CD14-positive monocyte (primary cell): ENCODE results near the gene STIM1. TPM values are rescaled to one million over a fixed set of nuclear protein-coding genes. Genes with fewer than 3 reads are reported as not detected.

Source experiments
- DNase-seq, 3 donors: peaks; one replicate each; pipeline ENCODE4 v3.0.0-alpha.2; 2011 to 2022
- H2AFZ ChIP-seq: 2 replicates; pipeline ENCODE4 v1.6.0; 2012; ENCODE audit warnings: mild to moderate bottlenecking, low read depth, low read length, inconsistent platforms; ENCODE audit not compliant: insufficient read depth, poor library complexity, severe bottlenecking
- H3K27ac ChIP-seq, 2 donors: 1 replicate in 1 of 2; 2 replicates in 1 of 2; pipeline ENCODE4 v1.5.1; 2012 to 2013; ENCODE audit warnings: low read length in 2 of 2, control low read depth in 1 of 2, inconsistent platforms in 1 of 2, low read depth in 1 of 2, mild to moderate bottlenecking in 1 of 2
- H3K27me3 ChIP-seq, 2 donors: one replicate each; pipeline versions ENCODE4 v1.6.0 to v1.6.1; 2011 to 2013; ENCODE audit warnings: low read length in 2 of 2; ENCODE audit not compliant: control insufficient read depth in 2 of 2, insufficient read depth in 2 of 2
- H3K36me3 ChIP-seq, 2 donors: replicated peaks in 1 of 2; 1 replicate in 1 of 2; 2 replicates in 1 of 2; pipeline versions ENCODE4 v1.5.1 to v1.6.1; 2012 to 2013; ENCODE audit warnings: low read length in 2 of 2, control low read depth in 1 of 2, inconsistent platforms in 1 of 2, mild to moderate bottlenecking in 1 of 2; ENCODE audit not compliant: insufficient read depth in 2 of 2, control insufficient read depth in 1 of 2
- H3K4me1 ChIP-seq, 2 donors: 1 replicate in 1 of 2; 2 replicates in 1 of 2; pipeline versions ENCODE4 v1.5.1 to v1.6.1; 2012 to 2013; ENCODE audit warnings: low read length in 2 of 2, control low read depth in 1 of 2, inconsistent platforms in 1 of 2, mild to moderate bottlenecking in 1 of 2, moderate library complexity in 1 of 2; ENCODE audit not compliant: insufficient read depth in 2 of 2, control insufficient read depth in 1 of 2
- H3K4me2 ChIP-seq: replicated peaks from 2 replicates; pipeline ENCODE3; 2012; ENCODE audit warnings: low read length, moderate library complexity, mild to moderate bottlenecking; ENCODE audit not compliant: poor library complexity, severe bottlenecking; ENCODE audit errors: extremely low read depth
- H3K4me3 ChIP-seq, 3 experiments: fragments of 200-600 bp in 1 of 3; sonication (generic) in 1 of 3; replicated peaks in 1 of 3; 1 replicate in 2 of 3; 2 replicates in 1 of 3; pipeline ENCODE4 v1.5.1; 2011 to 2013; ENCODE audit warnings: low read length in 3 of 3, mild to moderate bottlenecking in 3 of 3, control low read depth in 2 of 3, low read depth in 2 of 3, inconsistent platforms in 1 of 3, moderate library complexity in 1 of 3
- H3K79me2 ChIP-seq: 2 replicates; pipeline ENCODE4 v1.6.0; 2012; ENCODE audit warnings: mild to moderate bottlenecking, control low read depth, inconsistent platforms, low read length, moderate library complexity; ENCODE audit not compliant: insufficient read depth
- H3K9ac ChIP-seq: 2 replicates; pipeline ENCODE4 v1.6.0; 2017; ENCODE audit warnings: low read length, mild to moderate bottlenecking; ENCODE audit not compliant: insufficient read depth, poor library complexity, severe bottlenecking
- H3K9me3 ChIP-seq, 2 donors: replicated peaks in 1 of 2; 1 replicate in 1 of 2; 2 replicates in 1 of 2; pipeline versions ENCODE4 v1.5.1 to v1.6.1; 2012 to 2013; ENCODE audit warnings: low read length in 2 of 2, control low read depth in 1 of 2; ENCODE audit not compliant: control insufficient read depth in 1 of 2, insufficient read depth in 1 of 2
- H4K20me1 ChIP-seq: 2 replicates; pipeline ENCODE4 v1.6.0; 2012; ENCODE audit warnings: mild to moderate bottlenecking, low read length, control low read depth, moderate library complexity; ENCODE audit not compliant: insufficient read depth
- H3K27ac Mint-ChIP-seq, 7 donors: one replicate each; pipeline ENCODE4 v1.8.0; 2020; ENCODE audit warnings: mild to moderate bottlenecking in 7 of 7, mixed read lengths in 7 of 7, moderate library complexity in 6 of 7, inconsistent platforms in 2 of 7
- H3K27me3 Mint-ChIP-seq, 3 donors: one replicate each; pipeline ENCODE4 v1.8.0; 2021 to 2022; ENCODE audit warnings: low read depth in 3 of 3, mild to moderate bottlenecking in 3 of 3, mixed read lengths in 3 of 3, moderate library complexity in 3 of 3, inconsistent platforms in 1 of 3
- H3K36me3 Mint-ChIP-seq, 2 donors: one replicate each; pipeline ENCODE4 v1.8.0; 2020; ENCODE audit warnings: mixed read lengths in 2 of 2, inconsistent platforms in 1 of 2, mild to moderate bottlenecking in 1 of 2
- H3K4me1 Mint-ChIP-seq: one replicate; pipeline ENCODE4 v1.8.0; 2020; ENCODE audit warnings: mild to moderate bottlenecking, mixed read lengths
- H3K4me3 Mint-ChIP-seq, 2 donors: one replicate each; pipeline ENCODE4 v1.8.0; 2020; ENCODE audit warnings: mild to moderate bottlenecking in 2 of 2, mixed read lengths in 2 of 2, moderate library complexity in 1 of 2
- H3K9me3 Mint-ChIP-seq, 7 donors: one replicate each; pipeline ENCODE4 v1.8.0; 2020 to 2022; ENCODE audit warnings: mixed read lengths in 7 of 7, mild to moderate bottlenecking in 6 of 7, moderate library complexity in 6 of 7, inconsistent platforms in 2 of 7
- CTCF ChIP-seq: fragments of 200-600 bp; IDR thresholded peaks from one replicate; pipeline ENCODE4 v1.8.0; 2022; ENCODE audit warnings: antibody characterized with exemption, mild to moderate bottlenecking
- WGBS: methylation state at CpG from one replicate; pipeline ENCODE4 v1.1.5; 2013; ENCODE audit warnings: missing lambda C conversion rate; ENCODE audit not compliant: insufficient coverage; 5-methylcytosine and 5-hydroxymethylcytosine counted together
- intact Hi-C, 2 donors: fragments of 100-400 bp; cut with micrococcal nuclease; formaldehyde crosslinking; loops; one replicate each; pipeline versions ENCODE4 v1.15.0 to v1.15.1; 2023
- polyA plus RNA-seq, 3 donors: library from polyadenylated mRNA; depleted of rRNA in 1 of 3; unstranded in 2 of 3; stranded (reverse) in 1 of 3; fragments of 300-500 nt in 2 of 3; fragments of >200 nt in 1 of 3; fragmentation: Illumina TruSeq in 2 of 3; gene quantifications; 1 replicate in 2 of 3; 2 replicates in 1 of 3; pipeline ENCODE4 v1.2.3, GENCODE V29; 2012 to 2021

The STIM1 gene
- polyA plus RNA-seq, 3 donors: 14.0 to 68.6 (median 21.0) TPM

DNA sequence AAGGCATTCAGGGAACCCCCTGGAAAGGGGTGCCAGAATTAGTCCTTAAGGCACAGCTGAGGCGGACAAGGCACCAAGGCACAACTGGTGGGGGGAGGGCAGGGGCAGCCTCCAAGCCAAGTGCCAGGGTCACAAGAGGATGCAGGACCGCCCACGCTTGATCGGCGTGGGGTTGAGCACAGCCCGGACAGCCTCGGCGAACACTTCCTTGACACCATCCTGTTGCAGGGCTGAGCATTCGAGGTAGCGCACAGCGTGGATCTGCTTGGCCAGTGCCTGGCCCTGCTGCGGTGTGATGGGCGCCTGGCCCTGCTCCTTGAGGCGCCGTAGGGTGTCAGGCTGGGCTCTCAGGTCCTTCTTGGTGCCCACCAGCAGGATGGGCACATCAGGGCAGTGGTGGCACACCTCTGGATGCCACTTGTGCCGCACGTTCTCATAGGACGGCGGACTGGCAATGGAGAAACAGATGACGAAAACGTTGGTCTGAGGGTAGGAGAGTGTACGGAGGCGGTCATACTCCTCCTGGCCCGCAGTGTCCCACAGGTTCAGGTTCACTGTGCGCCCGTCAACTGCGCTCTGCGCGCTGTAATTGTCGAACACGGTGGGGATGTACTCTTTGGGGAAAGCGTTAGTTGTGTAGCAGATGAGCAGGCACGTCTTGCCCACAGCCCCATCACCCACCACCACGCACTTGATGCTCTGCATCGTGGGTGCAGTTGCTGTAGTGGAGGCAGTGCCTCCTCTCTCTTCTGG is 27.9 kb upstream of the STIM1 start:
- H3K4me3 Mint-ChIP-seq: no peak overlapping the region
- peaks cover 0 to 3% (median 0%) of the 10 kb centered on the region in 7 donors for H3K9me3 Mint-ChIP-seq
- H3K27me3 ChIP-seq: no peaks in the 10 kb centered on the region
- intact Hi-C loops: no loop called here
- peaks cover 84% of the 10 kb centered on the region for H3K79me2 ChIP-seq
- TF ChIP-seq CTCF: no peak
- no peak overlapping the region for H3K4me2 ChIP-seq
- no peak for DNase-seq
- H3K4me3 ChIP-seq: no peak overlapping the region
- H3K9me3 ChIP-seq: no peaks in the 10 kb centered on the region
- peaks cover 49 to 59% of the 10 kb centered on the region in 2 donors for H3K36me3 ChIP-seq
- peaks cover 87% of the 10 kb centered on the region for H4K20me1 ChIP-seq
- WGBS: 88% methylated on average over 24 of the region's 35 CpGs
- peak overlapping the region; percentile 28 to 91 (median 86) for H3K27ac Mint-ChIP-seq
- H3K36me3 Mint-ChIP-seq: peaks cover 54 to 64% of the 10 kb centered on the region in 2 donors
- H3K9ac ChIP-seq: no peak overlapping the region
- H3K27ac ChIP-seq: peak overlapping the region; percentile 47 to 67
- H3K4me1 ChIP-seq: peaks cover 60 to 75% of the 10 kb centered on the region in 2 donors
- H3K4me1 Mint-ChIP-seq: peaks cover 76% of the 10 kb centered on the region
- H2AFZ ChIP-seq: no peak overlapping the region
- H3K27me3 Mint-ChIP-seq: no peaks in the 10 kb centered on the region

DNA sequence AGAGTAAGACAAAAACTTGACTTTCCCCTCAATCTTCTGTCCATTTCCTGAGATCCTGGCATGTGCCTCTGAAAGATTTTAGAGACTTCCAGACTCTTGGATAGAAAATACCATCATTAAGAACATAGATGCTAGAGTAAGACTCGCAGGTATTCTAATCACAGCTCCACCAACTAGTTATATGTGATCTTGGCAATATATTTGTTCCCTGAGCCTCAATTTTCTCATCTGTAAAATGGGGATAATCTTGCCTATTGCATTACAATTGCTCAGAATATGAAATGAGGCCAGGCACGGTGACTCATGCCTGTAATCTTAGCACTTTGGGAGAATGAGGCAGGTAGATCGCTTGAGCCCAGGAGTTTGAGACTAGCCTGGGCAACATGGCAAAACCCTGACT is 25.4 kb upstream of the STIM1 start:
- Mint-ChIP-seq H3K27ac (peak overlapping the region in 6 of 7 donors; percentile 79 to 99 (median 96)), H3K36me3 (peaks cover 71 to 80% of the 10 kb centered on the region in 2 donors), H3K4me3 (no peak overlapping the region), H3K9me3 (peaks cover 0 to 3% (median 0%) of the 10 kb centered on the region in 7 donors), H3K27me3 (no peaks in the 10 kb centered on the region), H3K4me1 (peaks cover 85% of the 10 kb centered on the region)
- Histone ChIP-seq H3K9me3 (no peaks in the 10 kb centered on the region), H3K4me3 (peak overlapping the region in 1 of 3 experiments; percentile 100), H3K4me1 (peaks cover 79 to 91% of the 10 kb centered on the region in 2 donors), H3K27ac (peak overlapping the region; percentile 72 to 97), H4K20me1 (peaks cover 100% of the 10 kb centered on the region), H3K27me3 (no peaks in the 10 kb centered on the region), H3K4me2 (no peak overlapping the region), H2AFZ (no peak overlapping the region), H3K9ac (no peak overlapping the region), H3K79me2 (peaks cover 97% of the 10 kb centered on the region), H3K36me3 (peaks cover 52 to 70% of the 10 kb centered on the region in 2 donors)
- 60% methylated on average over 1 of the region's 3 CpGs for WGBS
- intact Hi-C loops: no loop called here
- TF ChIP-seq CTCF: no peak
- no peak for DNase-seq
